ENCODE results near the gene ZCCHC14.

The ZCCHC14 gene

GRCh38 chr16:87441886-87442580 is 50.8 kb downstream of the ZCCHC14 start:
- no peak for DNase-seq (ENCODE audit: low spot score)
- TF ChIP-seq CTCF (IDR thresholded peaks at IDR 0.05; ENCODE audit: borderline replicate concordance, control extremely low read depth, extremely low read depth, insufficient read depth, missing control alignments) = no peak
- in situ Hi-C loops (cut with MboI; ENCODE audit: low sequenced_read_pairs, unreplicated experiment) = no loop called here

GRCh38 chr16:87439926-87440325 is 52.9 kb downstream of the ZCCHC14 start:
- DNase-seq (ENCODE audit: low spot score) = no peak
- no peak for TF ChIP-seq CTCF (IDR thresholded peaks at IDR 0.05; ENCODE audit: borderline replicate concordance, control extremely low read depth, extremely low read depth, insufficient read depth, missing control alignments)
- in situ Hi-C loops (cut with MboI; ENCODE audit: low sequenced_read_pairs, unreplicated experiment) = no loop called here

GRCh38 chr16:87438611-87438985 is 54.2 kb downstream of the ZCCHC14 start:
- in situ Hi-C loops (cut with MboI; ENCODE audit: low sequenced_read_pairs, unreplicated experiment) = no loop called here
- DNase-seq (ENCODE audit: low spot score) = no peak
- no peak for TF ChIP-seq CTCF (IDR thresholded peaks at IDR 0.05; ENCODE audit: borderline replicate concordance, control extremely low read depth, extremely low read depth, insufficient read depth, missing control alignments)

GRCh38 chr16:87437911-87438610 is 54.8 kb downstream of the ZCCHC14 start:
- in situ Hi-C loops (cut with MboI; ENCODE audit: low sequenced_read_pairs, unreplicated experiment) = no loop called here
- no peak for TF ChIP-seq CTCF (IDR thresholded peaks at IDR 0.05; ENCODE audit: borderline replicate concordance, control extremely low read depth, extremely low read depth, insufficient read depth, missing control alignments)
- DNase-seq (ENCODE audit: low spot score) = no peak

GRCh38 chr16:87437327-87437726 is 55.5 kb downstream of the ZCCHC14 start:
- in situ Hi-C loops (cut with MboI; ENCODE audit: low sequenced_read_pairs, unreplicated experiment) = no loop called here
- no peak for TF ChIP-seq CTCF (IDR thresholded peaks at IDR 0.05; ENCODE audit: borderline replicate concordance, control extremely low read depth, extremely low read depth, insufficient read depth, missing control alignments)
- no peak for DNase-seq (ENCODE audit: low spot score)

GRCh38 chr16:87436225-87437172 is 56.3 kb downstream of the ZCCHC14 start:
- no peak for TF ChIP-seq CTCF (IDR thresholded peaks at IDR 0.05; ENCODE audit: borderline replicate concordance, control extremely low read depth, extremely low read depth, insufficient read depth, missing control alignments)
- no peak for DNase-seq (ENCODE audit: low spot score)
- in situ Hi-C loops (cut with MboI; ENCODE audit: low sequenced_read_pairs, unreplicated experiment) = no loop called here

All from GM13976 (cell line).